HG03432 (cell line): ENCODE data around the gene CNN1.
A peak's percentile ranks its signal among the peaks of the same experiment; 100 is the strongest.

Source experiments
- ATAC-seq: cut with Tn5 transposase; IDR thresholded peaks from one replicate; pipeline ENCODE4 v1.9.1; 2021; ENCODE audit warnings: mild to moderate bottlenecking, moderate library complexity; ENCODE audit not compliant: unreplicated experiment

CNN1 gene

GRCh38 chr19:11538232-11539036 is at the start of gene CNN1:
Gene CNN1, plus strand, starts transcription at chr19:11538851. Its CDS starts 77 bp downstream, at chr19:11538928.
- ATAC-seq: no peak

GRCh38 chr19:11489378-11489777 is 49.3 kb upstream of the CNN1 start:
- no peak for ATAC-seq

- no peak for ATAC-seq
These were observed 43.9 kb upstream of the CNN1 start for GRCh38 chr19:11494634-11495285.

GRCh38 chr19:11495481-11495880 is 43.2 kb upstream of the CNN1 start:
- ATAC-seq: no peak

GRCh38 chr19:11495885-11496284 is 42.8 kb upstream of the CNN1 start:
- ATAC-seq: no peak

- ATAC-seq: no peak
These were observed 42.1 kb upstream of the CNN1 start for GRCh38 chr19:11496391-11497163.

GRCh38 chr19:11499220-11499726 is 39.4 kb upstream of the CNN1 start:
- no peak for ATAC-seq

DNA sequence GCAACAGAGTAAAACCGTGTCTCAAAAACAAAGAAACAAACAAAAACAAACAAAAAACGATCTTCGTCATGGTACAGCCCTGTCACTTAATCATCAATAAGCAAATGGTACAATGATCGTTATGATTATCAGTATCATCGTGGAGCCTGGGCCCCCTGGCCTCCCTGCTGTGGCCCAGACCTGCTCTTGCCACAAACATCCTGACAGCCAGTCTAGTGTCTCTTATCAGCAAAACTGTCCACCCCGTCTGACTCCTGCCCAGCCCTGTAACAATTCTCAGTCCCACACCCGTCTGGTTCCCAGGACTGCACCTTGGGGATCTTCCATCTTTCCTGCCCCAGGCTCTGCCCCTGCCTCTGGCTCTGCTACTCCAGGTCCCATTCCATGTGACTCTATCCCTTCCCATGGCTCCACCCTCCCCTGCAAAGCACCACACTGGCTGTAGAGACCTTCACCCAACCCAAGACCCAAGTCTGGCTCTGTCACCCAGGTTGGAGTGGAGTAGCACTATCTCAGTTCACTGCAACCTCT is 38.7 kb upstream of the CNN1 start:
- ATAC-seq: no peak

DNA sequence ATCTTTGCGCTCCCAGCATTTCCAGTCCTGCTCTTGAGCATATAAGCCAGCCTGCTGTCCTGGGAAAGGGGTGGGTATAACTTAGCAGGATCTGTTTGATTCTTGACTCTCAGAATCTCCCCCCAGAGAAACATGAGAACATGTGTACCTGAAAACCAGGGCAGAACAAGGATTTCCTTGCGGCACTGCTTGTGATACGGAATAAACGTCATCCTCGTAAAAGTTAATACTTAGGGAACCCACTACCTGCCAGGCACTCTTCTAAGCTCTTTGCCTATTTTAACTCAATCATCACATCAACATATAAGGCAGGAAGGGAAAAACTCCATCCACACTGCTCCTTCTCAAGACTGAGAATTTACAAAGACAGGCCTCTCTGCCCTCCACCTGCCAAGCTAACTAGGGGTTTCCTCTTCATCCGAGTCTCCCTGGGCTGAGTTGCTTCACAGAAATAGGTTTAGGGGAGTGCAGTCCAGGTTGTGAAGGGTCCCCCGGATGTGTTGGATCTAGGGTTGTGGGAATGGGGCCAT is 34.1 kb upstream of the CNN1 start:
- ATAC-seq: no peak

DNA sequence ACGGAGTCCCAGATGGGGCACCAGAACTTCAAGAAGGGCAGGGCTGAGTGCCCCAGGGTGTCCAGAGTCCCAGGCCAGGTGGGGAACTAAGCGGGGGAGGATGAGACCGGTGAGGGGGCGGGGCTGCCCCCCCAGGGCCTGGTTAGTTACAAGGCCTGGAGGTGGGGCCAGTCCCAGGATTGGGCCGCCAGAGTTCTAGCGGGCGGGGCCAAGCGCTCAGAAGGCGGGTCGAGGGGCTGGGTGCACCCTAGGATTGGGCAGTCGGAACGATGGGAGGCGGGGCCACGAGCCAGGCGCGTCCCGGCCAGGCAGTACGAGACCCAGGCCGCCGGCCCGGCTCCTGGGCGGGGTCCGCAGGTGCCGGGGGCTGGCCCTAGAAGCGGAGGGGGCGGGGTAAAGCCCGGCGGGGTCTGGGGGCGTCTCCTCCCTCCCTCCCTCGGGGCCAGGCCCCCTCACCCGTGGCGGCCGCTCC is 33.6 kb upstream of the CNN1 start:
- ATAC-seq: peak; percentile 89

DNA sequence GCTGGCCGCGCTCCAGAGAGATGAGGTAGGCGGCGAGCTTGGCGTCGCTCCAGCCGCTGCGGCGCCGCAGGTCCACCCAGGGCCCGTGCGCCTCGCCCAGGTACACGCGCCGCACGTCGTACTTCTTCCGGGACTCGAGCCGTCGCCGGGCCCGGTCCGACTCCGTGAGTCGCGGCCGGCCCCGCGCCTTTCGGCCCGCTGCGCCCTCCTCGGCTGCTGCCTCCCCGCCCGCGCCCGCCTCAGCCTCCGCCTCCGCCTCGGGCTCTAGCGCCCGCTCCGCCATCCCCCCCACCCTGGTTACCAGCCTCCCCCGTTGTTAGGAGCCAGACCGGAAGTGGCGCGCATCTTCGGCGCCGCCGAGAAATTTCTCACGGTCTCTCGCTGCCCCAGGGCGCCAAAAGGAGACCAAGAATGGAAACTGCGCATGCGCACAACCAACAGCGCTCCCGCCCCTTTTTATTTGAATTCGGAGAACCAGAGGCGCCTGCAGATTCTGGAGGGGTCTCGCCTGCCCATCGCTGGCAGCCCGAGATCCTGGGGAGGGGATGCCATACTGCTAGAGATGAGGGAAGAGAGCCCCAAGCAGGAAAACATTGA is 33.0 kb upstream of the CNN1 start, which contains the start of gene ZNF653:
Gene ZNF653 (minus strand): TSS at position 336 of the 597 bp plus-strand sequence. CDS start 53 bp downstream, at position 283.
- peak; percentile 56 for ATAC-seq

- peak; percentile 31 for ATAC-seq
These were observed 32.5 kb upstream of the CNN1 start for GRCh38 chr19:11506101-11506555.

DNA sequence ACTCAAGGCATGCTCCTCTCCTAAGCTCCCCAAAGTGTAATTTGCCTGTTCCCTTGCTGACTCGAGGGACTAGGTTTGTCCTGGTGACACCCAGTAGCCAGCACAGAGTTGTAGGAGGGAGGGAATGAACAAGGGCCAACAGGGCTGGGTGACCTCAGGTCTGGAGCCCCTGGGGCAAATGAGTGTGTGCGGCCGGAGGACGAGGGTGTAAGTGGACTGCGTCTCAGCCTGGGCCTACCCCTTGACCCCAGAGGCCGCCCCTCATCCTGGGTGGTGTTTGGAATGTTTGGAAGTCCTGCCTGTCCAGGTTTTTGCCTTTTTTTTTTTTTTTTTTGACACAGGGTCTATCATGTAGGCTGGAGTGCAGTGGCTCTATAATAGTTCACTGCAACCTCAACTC is 31.7 kb upstream of the CNN1 start:
- ATAC-seq: no peak

GRCh38 chr19:11507370-11508078 is 31.1 kb upstream of the CNN1 start:
- no peak for ATAC-seq

GRCh38 chr19:11510444-11510843 is 28.2 kb upstream of the CNN1 start:
- no peak for ATAC-seq

DNA sequence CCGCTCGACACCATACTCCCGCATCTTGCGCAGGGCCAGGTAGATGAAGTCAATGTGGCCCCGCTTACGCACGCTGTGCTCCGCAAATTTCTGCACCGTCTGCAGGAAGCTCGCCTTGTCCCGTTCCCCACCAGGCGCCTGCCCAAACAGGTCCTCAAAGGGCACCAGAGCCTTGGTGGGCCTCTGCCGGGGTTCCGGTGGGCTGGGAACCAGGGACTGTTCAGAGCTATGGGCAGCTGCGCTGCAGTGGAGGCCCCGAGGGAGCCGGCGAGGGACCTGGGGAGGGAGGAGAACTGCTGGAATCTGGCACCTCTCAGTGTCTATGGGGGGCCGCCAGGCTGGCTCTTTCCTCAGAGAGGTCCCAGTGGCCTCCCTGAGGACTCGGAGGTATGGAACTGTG is 24.7 kb upstream of the CNN1 start:
- ATAC-seq: no peak

DNA sequence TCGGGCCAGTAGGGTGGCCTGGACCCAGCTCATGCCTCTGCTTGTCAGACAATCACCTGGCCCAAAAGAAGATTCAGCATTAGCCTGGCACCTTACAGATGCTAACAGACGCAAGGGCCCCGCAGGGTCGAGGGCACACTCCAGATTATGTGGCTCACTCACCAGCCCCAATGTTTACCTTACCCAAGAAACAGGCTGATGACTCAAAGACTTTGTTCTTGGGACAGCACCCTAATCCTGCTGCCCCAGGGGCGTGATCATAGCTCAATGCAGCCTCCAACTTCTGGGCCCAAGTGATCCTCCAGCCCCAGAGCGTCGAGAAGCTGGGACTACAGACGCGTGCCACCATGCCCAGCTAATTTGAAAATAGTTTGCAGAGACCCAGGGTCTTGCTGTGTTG is 19.5 kb upstream of the CNN1 start:
- no peak for ATAC-seq

DNA sequence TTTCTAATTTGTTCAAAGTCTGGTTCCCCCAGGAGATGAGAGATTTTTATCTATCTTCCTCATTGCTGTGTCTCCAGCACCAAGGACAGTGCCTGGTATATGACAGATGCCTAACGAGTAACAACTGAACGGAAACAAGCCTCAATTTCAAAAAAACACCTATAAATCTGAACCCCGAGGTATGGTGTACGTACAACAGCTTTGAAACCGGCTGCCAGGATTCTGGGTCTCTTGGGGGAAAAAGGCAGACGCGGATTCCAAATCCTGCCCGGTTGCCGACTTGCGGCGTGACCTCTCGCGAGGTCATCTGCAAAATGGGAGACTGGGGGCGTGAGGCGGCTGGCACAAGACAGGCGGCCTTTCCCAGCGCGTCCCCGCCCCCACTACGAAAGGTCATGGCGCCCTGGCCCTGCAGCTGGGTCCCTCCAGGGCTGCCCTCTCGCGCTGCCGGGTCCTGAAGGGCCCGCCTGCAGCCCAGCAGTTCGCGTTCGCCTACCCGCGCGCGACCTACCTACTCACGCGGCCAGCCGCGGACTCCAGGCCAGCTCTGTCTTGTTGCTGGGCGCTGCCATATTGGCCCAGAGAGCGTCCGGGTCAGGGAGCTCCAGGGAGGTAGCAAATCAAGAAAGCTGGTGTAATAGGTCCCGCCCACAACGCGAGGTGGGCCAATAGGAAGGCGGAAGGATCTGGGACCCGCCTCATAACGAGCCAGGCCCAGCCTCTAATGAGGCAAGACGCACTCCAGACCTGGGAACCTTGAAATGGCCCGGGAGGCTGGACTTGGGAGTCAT is 9.9 kb upstream of the CNN1 start, which contains the start of gene ECSIT:
Gene ECSIT (minus strand): TSS at position 584 of the 791 bp plus-strand sequence. CDS start 9,964 bp downstream, outside the sequence.
- peak; percentile 93 for ATAC-seq

GRCh38 chr19:11530432-11530831 is 8.2 kb upstream of the CNN1 start:
- no peak for ATAC-seq
